Duodenal mucosa (tissue), 2 donors: ENCODE results near the gene NCAPD2.
A peak's percentile ranks its signal among the peaks of the same experiment; 100 is the strongest.

Experiments
- H3K27ac ChIP-seq: one replicate; pipeline ENCODE4 v1.7.0; 2013; ENCODE audit warnings: low read depth, low read length
- H3K27me3 ChIP-seq, 2 donors: one replicate each; pipeline ENCODE4 v1.7.0; 2013; ENCODE audit warnings: low read length in 2 of 2, control low read depth in 1 of 2; ENCODE audit not compliant: insufficient read depth in 2 of 2, control insufficient read depth in 1 of 2
- H3K36me3 ChIP-seq, 2 donors: one replicate each; pipeline ENCODE4 v1.7.0; 2013; ENCODE audit warnings: low read length in 2 of 2, control low read depth in 1 of 2; ENCODE audit not compliant: insufficient read depth in 2 of 2, control insufficient read depth in 1 of 2
- H3K4me1 ChIP-seq, 2 donors: one replicate each; pipeline ENCODE4 v1.7.0; 2013; ENCODE audit warnings: low read length in 2 of 2, control low read depth in 1 of 2; ENCODE audit not compliant: insufficient read depth in 2 of 2, control insufficient read depth in 1 of 2
- H3K4me3 ChIP-seq, 2 donors: one replicate each; pipeline ENCODE4 v1.7.0; 2013; ENCODE audit warnings: low read length in 2 of 2, low read depth in 1 of 2
- H3K9ac ChIP-seq, 2 donors: one replicate each; pipeline ENCODE4 v1.7.0; 2013; ENCODE audit warnings: low read length in 2 of 2, low read depth in 1 of 2
- H3K9me3 ChIP-seq, 2 donors: one replicate each; pipeline ENCODE4 v1.7.0; 2013; ENCODE audit warnings: low read length in 2 of 2, control low read depth in 1 of 2; ENCODE audit not compliant: control insufficient read depth in 1 of 2

The NCAPD2 gene, protein sequence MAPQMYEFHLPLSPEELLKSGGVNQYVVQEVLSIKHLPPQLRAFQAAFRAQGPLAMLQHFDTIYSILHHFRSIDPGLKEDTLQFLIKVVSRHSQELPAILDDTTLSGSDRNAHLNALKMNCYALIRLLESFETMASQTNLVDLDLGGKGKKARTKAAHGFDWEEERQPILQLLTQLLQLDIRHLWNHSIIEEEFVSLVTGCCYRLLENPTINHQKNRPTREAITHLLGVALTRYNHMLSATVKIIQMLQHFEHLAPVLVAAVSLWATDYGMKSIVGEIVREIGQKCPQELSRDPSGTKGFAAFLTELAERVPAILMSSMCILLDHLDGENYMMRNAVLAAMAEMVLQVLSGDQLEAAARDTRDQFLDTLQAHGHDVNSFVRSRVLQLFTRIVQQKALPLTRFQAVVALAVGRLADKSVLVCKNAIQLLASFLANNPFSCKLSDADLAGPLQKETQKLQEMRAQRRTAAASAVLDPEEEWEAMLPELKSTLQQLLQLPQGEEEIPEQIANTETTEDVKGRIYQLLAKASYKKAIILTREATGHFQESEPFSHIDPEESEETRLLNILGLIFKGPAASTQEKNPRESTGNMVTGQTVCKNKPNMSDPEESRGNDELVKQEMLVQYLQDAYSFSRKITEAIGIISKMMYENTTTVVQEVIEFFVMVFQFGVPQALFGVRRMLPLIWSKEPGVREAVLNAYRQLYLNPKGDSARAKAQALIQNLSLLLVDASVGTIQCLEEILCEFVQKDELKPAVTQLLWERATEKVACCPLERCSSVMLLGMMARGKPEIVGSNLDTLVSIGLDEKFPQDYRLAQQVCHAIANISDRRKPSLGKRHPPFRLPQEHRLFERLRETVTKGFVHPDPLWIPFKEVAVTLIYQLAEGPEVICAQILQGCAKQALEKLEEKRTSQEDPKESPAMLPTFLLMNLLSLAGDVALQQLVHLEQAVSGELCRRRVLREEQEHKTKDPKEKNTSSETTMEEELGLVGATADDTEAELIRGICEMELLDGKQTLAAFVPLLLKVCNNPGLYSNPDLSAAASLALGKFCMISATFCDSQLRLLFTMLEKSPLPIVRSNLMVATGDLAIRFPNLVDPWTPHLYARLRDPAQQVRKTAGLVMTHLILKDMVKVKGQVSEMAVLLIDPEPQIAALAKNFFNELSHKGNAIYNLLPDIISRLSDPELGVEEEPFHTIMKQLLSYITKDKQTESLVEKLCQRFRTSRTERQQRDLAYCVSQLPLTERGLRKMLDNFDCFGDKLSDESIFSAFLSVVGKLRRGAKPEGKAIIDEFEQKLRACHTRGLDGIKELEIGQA (N-terminal part only)

DNA sequence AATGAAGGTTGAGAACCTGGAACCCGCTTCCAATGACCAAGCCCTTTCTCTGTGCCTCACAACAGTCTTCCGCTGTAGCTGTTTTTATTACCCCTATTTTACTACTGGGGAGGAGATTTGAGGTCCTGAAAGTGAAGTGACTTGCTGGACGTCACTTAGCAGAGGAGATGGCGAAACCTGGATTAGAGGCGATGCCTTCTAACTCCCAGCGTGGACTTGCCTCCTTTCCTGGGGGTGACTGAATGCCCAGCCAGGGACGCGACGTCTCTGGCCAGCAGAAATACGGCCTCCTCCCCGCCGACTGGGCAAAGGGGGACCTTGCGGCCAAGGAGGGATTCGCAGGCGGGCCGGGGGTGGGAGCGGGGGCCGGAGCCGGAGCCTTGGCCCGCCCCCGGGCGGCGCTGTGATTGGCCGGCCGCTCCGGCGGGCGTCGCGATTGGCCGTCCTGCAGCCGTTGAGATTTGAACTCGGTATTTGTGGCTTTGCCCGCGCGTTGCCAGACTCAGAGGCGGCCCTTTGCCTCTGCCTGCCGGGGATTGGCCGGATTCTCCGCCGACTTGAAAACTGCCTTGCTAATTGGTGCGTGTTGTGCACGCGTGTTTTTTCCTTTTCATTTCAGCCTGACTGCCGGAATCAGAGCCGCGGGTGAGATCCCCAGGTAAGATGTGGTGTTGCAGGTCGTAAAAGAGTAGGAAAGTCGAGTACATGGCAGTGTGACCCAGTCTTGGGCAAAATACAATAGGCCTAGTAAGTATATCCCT lies at the start of gene NCAPD2:
Gene NCAPD2, plus strand, starts transcription at position 606 of the 761 bp plus-strand sequence. CDS start 997 bp downstream, outside the sequence.
- H3K4me3 ChIP-seq, result peak within 1 kb of the TSS; percentile 99 to 100
- no peaks in the 10 kb centered on the region for H3K27me3 ChIP-seq
- no peaks in the 10 kb centered on the region for H3K9me3 ChIP-seq
- H3K36me3 ChIP-seq, result peaks cover 3 to 21% of the 10 kb centered on the region in 2 donors
- H3K4me1 ChIP-seq, result peaks cover 18 to 26% of the 10 kb centered on the region in 2 donors
- peak within 1 kb of the TSS; percentile 98 to 99 for H3K9ac ChIP-seq
- peak within 1 kb of the TSS; percentile 94 for H3K27ac ChIP-seq

DNA sequence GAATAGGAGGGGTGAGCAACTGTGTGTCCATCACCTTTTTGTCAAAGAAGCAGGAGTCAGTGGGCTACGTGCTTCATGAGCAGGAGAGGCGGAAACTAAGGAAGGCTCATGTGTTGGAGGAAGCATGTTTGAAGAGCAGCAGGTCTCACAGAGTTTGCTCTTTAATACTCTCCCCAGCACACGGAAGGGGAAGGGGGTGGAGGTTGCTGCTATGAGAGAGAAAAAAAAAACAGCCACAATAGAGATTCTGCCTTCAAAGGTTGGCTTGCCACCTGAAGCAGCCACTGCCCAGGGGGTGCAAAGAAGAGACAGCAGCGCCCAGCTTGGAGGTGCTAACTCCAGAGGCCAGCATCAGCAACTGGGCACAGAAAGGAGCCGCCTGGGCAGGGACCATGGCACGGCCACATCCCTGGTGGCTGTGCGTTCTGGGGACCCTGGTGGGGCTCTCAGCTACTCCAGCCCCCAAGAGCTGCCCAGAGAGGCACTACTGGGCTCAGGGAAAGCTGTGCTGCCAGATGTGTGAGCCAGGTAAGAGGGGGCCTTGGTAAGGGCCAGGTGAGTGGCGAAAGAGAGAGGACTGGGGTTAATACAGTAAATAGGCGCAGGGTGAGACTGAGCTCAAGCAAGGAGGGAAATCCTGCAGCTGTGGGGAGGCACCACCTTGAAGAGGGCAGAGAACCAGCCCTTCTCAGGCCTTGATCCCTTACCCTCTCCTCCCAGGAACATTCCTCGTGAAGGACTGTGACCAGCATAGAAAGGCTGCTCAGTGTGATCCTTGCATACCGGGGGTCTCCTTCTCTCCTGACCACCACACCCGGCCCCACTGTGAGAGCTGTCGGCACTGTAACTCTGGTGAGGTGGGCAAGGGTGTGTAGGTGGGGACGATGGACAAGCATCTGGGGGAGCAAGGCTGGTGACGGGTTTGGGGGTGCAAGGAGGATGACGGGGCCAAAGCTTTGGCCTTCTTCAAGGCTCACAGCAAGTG lies 48.9 kb upstream of the NCAPD2 start, which contains the start of gene CD27:
Gene CD27, plus strand, starts transcription at position 252 of the 985 bp plus-strand sequence. Its CDS starts 141 bp downstream, at position 393.
- H3K4me1 ChIP-seq, result peaks cover under 1 to 4% of the 10 kb centered on the region in 2 donors
- peak within 1 kb of the TSS; percentile 73 for H3K27ac ChIP-seq
- no peaks in the 10 kb centered on the region for H3K9me3 ChIP-seq
- H3K27me3 ChIP-seq, result no peaks in the 10 kb centered on the region
- H3K36me3 ChIP-seq, result peaks cover 0 to 4% of the 10 kb centered on the region in 2 donors
- peak within 1 kb of the TSS; percentile 27 to 54 for H3K9ac ChIP-seq
- H3K4me3 ChIP-seq, result peak within 1 kb of the TSS; percentile 52 to 62

DNA sequence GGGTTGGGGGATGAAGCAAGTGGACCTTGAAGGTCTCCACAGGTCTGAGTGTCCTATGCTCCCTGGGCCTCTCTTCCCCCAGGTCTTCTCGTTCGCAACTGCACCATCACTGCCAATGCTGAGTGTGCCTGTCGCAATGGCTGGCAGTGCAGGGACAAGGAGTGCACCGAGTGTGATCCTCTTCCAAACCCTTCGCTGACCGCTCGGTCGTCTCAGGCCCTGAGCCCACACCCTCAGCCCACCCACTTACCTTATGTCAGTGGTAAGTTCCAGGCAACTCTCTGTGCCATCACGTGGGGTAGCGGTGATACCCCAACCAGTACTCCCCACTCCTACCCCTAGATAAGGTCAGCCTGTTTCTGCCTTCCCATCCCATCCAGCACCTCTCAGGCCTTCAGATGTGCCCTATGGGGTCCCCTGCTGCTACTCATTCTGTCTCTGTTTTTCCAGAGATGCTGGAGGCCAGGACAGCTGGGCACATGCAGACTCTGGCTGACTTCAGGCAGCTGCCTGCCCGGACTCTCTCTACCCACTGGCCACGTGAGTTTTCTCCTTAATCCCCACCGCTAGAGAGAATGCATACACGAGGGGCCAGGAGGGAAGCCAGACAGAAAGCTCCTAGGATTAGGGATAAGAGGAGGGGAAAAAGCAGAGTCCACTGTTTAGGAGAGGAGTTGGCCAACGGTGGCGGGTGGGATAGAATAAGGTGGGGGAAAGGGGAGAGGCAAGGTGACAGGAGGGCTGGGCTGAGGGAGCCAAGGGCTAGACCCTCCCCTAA lies 43.6 kb upstream of the NCAPD2 start:
- Histone ChIP-seq H3K27ac (no peak overlapping the region), H3K4me3 (peak overlapping the region; percentile 96 to 99), H3K36me3 (peaks cover 9 to 19% of the 10 kb centered on the region in 2 donors), H3K4me1 (peaks cover 24 to 36% of the 10 kb centered on the region in 2 donors), H3K9me3 (no peaks in the 10 kb centered on the region), H3K9ac (peak overlapping the region; percentile 99 to 100), H3K27me3 (no peaks in the 10 kb centered on the region)

DNA sequence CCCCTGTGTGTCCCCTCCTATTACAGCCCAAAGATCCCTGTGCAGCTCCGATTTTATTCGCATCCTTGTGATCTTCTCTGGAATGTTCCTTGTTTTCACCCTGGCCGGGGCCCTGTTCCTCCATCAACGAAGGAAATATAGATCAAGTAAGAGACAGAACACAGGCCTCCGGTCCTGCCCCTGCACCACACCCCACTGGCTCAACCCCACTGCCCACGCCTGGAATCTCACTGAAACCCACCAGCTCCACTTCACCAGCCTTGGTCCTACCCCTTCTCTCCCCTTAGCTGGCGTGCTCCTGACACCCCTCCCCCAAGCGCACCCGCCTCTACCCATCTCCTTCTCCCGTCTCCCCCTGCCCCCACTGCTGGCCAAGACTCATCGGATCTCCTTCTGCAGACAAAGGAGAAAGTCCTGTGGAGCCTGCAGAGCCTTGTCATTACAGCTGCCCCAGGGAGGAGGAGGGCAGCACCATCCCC lies 43.0 kb upstream of the NCAPD2 start:
- H3K9ac ChIP-seq, result peak overlapping the region; percentile 99 to 100
- peaks cover 9 to 21% of the 10 kb centered on the region in 2 donors for H3K36me3 ChIP-seq
- H3K27ac ChIP-seq, result peak overlapping the region; percentile 96
- H3K4me1 ChIP-seq, result peaks cover 24 to 36% of the 10 kb centered on the region in 2 donors
- no peaks in the 10 kb centered on the region for H3K9me3 ChIP-seq
- no peaks in the 10 kb centered on the region for H3K27me3 ChIP-seq
- peak overlapping the region; percentile 96 to 99 for H3K4me3 ChIP-seq

DNA sequence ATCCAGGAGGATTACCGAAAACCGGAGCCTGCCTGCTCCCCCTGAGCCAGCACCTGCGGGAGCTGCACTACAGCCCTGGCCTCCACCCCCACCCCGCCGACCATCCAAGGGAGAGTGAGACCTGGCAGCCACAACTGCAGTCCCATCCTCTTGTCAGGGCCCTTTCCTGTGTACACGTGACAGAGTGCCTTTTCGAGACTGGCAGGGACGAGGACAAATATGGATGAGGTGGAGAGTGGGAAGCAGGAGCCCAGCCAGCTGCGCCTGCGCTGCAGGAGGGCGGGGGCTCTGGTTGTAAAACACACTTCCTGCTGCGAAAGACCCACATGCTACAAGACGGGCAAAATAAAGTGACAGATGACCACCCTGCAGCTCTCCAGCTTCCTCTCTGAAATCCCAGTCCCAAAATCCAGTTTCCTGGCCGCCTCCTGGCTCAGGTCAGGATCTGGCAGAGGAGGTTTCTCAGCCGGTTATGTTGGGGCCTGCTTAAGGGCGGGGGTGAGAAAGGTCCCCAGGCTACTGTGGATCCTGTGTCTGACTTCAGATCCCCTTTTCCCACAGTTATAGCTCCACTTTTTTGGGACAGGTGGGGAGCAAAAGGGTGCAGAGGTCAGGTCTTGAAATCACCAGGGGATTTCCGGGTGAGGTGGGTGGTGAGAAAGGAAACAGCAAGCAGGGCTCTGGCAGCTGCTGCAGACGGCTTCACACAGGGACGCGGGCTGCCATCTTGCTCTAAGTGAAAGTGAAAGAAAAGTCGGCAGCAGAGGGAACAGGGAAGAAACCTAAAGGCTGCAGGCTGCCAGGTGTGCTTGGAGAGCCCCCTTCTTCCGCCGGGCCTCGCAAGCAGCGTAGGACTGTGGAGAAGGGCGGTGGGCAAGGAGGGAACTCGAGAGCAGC lies 42.3 kb upstream of the NCAPD2 start, which contains the start of gene TAPBPL:
Gene TAPBPL, plus strand, starts transcription at position 695 of the 897 bp plus-strand sequence. CDS start 207 bp downstream, outside the sequence.
- Histone ChIP-seq H3K9me3 (no peaks in the 10 kb centered on the region), H3K27me3 (no peaks in the 10 kb centered on the region), H3K36me3 (peaks cover 9 to 21% of the 10 kb centered on the region in 2 donors), H3K27ac (peak within 1 kb of the TSS; percentile 96), H3K4me3 (peak within 1 kb of the TSS; percentile 96 to 99), H3K9ac (peak within 1 kb of the TSS; percentile 99 to 100), H3K4me1 (peaks cover 24 to 36% of the 10 kb centered on the region in 2 donors)

DNA sequence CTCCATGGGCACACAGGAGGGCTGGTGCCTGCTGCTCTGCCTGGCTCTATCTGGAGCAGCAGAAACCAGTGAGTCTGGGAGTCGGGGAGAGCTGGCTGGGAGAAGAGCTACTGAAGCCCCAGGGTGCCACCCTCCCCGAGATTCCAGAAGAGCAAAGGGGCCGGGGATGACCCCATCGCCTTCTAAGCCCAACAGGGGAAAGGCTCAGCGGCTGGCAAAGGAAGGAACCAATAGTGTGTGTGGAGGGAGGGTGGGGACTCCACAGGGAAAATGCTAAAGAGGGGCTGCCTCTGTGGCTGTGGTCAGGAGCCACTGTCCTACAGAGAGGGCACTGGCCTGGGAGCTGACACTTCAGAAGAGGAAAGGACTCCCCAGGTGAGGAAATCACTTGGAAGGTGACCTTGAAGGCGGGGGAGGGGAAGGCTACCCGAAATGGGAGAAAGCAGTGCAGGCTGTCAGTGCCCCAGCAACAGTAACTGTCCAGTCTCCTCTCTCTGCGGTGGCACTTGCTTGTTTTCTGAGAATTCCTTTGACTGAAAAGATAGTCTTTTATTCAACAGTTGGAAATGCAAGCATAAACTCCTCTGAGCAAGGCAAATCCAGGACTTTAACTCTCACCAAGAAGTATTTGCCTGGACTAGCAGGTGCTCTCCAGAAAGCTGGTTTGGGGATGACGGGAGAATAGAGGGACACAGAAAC lies 41.5 kb upstream of the NCAPD2 start:
- Histone ChIP-seq H3K27ac (peak overlapping the region; percentile 96), H3K4me3 (peak overlapping the region; percentile 96 to 99)

More for the DNA sequence above, 41.5 kb upstream of the NCAPD2 start:
- H3K9me3 ChIP-seq, result no peaks in the 10 kb centered on the region
- H3K4me1 ChIP-seq, result peaks cover 24 to 36% of the 10 kb centered on the region in 2 donors
- H3K27me3 ChIP-seq, result no peaks in the 10 kb centered on the region
- H3K9ac ChIP-seq, result peak overlapping the region; percentile 99 to 100
- peaks cover 14 to 29% of the 10 kb centered on the region in 2 donors for H3K36me3 ChIP-seq
